CD14-positive monocyte (primary cell): ENCODE measurements around the gene ZMAT2. TPM values are rescaled to one million over a fixed set of nuclear protein-coding genes. Genes with fewer than 3 reads are reported as not detected.
A peak's percentile ranks its signal among the peaks of the same experiment; 100 is the strongest.

Source experiments
- DNase-seq, 3 donors: peaks; one replicate each; pipeline ENCODE4 v3.0.0-alpha.2; 2011 to 2022
- H2AFZ ChIP-seq: 2 replicates; pipeline ENCODE4 v1.6.0; 2012; ENCODE audit warnings: mild to moderate bottlenecking, low read depth, low read length, inconsistent platforms; ENCODE audit not compliant: insufficient read depth, poor library complexity, severe bottlenecking
- H3K27ac ChIP-seq, 2 donors: 1 replicate in 1 of 2; 2 replicates in 1 of 2; pipeline ENCODE4 v1.5.1; 2012 to 2013; ENCODE audit warnings: low read length in 2 of 2, control low read depth in 1 of 2, inconsistent platforms in 1 of 2, low read depth in 1 of 2, mild to moderate bottlenecking in 1 of 2
- H3K27me3 ChIP-seq, 2 donors: one replicate each; pipeline versions ENCODE4 v1.6.0 to v1.6.1; 2011 to 2013; ENCODE audit warnings: low read length in 2 of 2; ENCODE audit not compliant: control insufficient read depth in 2 of 2, insufficient read depth in 2 of 2
- H3K36me3 ChIP-seq, 2 donors: replicated peaks in 1 of 2; 1 replicate in 1 of 2; 2 replicates in 1 of 2; pipeline versions ENCODE4 v1.5.1 to v1.6.1; 2012 to 2013; ENCODE audit warnings: low read length in 2 of 2, control low read depth in 1 of 2, inconsistent platforms in 1 of 2, mild to moderate bottlenecking in 1 of 2; ENCODE audit not compliant: insufficient read depth in 2 of 2, control insufficient read depth in 1 of 2
- H3K4me1 ChIP-seq, 2 donors: 1 replicate in 1 of 2; 2 replicates in 1 of 2; pipeline versions ENCODE4 v1.5.1 to v1.6.1; 2012 to 2013; ENCODE audit warnings: low read length in 2 of 2, control low read depth in 1 of 2, inconsistent platforms in 1 of 2, mild to moderate bottlenecking in 1 of 2, moderate library complexity in 1 of 2; ENCODE audit not compliant: insufficient read depth in 2 of 2, control insufficient read depth in 1 of 2
- H3K4me2 ChIP-seq: replicated peaks from 2 replicates; pipeline ENCODE3; 2012; ENCODE audit warnings: low read length, moderate library complexity, mild to moderate bottlenecking; ENCODE audit not compliant: poor library complexity, severe bottlenecking; ENCODE audit errors: extremely low read depth
- H3K4me3 ChIP-seq, 3 experiments: fragments of 200-600 bp in 1 of 3; sonication (generic) in 1 of 3; replicated peaks in 1 of 3; 1 replicate in 2 of 3; 2 replicates in 1 of 3; pipeline ENCODE4 v1.5.1; 2011 to 2013; ENCODE audit warnings: low read length in 3 of 3, mild to moderate bottlenecking in 3 of 3, control low read depth in 2 of 3, low read depth in 2 of 3, inconsistent platforms in 1 of 3, moderate library complexity in 1 of 3
- H3K79me2 ChIP-seq: 2 replicates; pipeline ENCODE4 v1.6.0; 2012; ENCODE audit warnings: mild to moderate bottlenecking, control low read depth, inconsistent platforms, low read length, moderate library complexity; ENCODE audit not compliant: insufficient read depth
- H3K9ac ChIP-seq: 2 replicates; pipeline ENCODE4 v1.6.0; 2017; ENCODE audit warnings: low read length, mild to moderate bottlenecking; ENCODE audit not compliant: insufficient read depth, poor library complexity, severe bottlenecking
- H3K9me3 ChIP-seq, 2 donors: replicated peaks in 1 of 2; 1 replicate in 1 of 2; 2 replicates in 1 of 2; pipeline versions ENCODE4 v1.5.1 to v1.6.1; 2012 to 2013; ENCODE audit warnings: low read length in 2 of 2, control low read depth in 1 of 2; ENCODE audit not compliant: control insufficient read depth in 1 of 2, insufficient read depth in 1 of 2
- H4K20me1 ChIP-seq: 2 replicates; pipeline ENCODE4 v1.6.0; 2012; ENCODE audit warnings: mild to moderate bottlenecking, low read length, control low read depth, moderate library complexity; ENCODE audit not compliant: insufficient read depth
- H3K27ac Mint-ChIP-seq, 7 donors: one replicate each; pipeline ENCODE4 v1.8.0; 2020; ENCODE audit warnings: mild to moderate bottlenecking in 7 of 7, mixed read lengths in 7 of 7, moderate library complexity in 6 of 7, inconsistent platforms in 2 of 7
- H3K27me3 Mint-ChIP-seq, 3 donors: one replicate each; pipeline ENCODE4 v1.8.0; 2021 to 2022; ENCODE audit warnings: low read depth in 3 of 3, mild to moderate bottlenecking in 3 of 3, mixed read lengths in 3 of 3, moderate library complexity in 3 of 3, inconsistent platforms in 1 of 3
- H3K36me3 Mint-ChIP-seq, 2 donors: one replicate each; pipeline ENCODE4 v1.8.0; 2020; ENCODE audit warnings: mixed read lengths in 2 of 2, inconsistent platforms in 1 of 2, mild to moderate bottlenecking in 1 of 2
- H3K4me1 Mint-ChIP-seq: one replicate; pipeline ENCODE4 v1.8.0; 2020; ENCODE audit warnings: mild to moderate bottlenecking, mixed read lengths
- H3K4me3 Mint-ChIP-seq, 2 donors: one replicate each; pipeline ENCODE4 v1.8.0; 2020; ENCODE audit warnings: mild to moderate bottlenecking in 2 of 2, mixed read lengths in 2 of 2, moderate library complexity in 1 of 2
- H3K9me3 Mint-ChIP-seq, 7 donors: one replicate each; pipeline ENCODE4 v1.8.0; 2020 to 2022; ENCODE audit warnings: mixed read lengths in 7 of 7, mild to moderate bottlenecking in 6 of 7, moderate library complexity in 6 of 7, inconsistent platforms in 2 of 7
- CTCF ChIP-seq: fragments of 200-600 bp; IDR thresholded peaks from one replicate; pipeline ENCODE4 v1.8.0; 2022; ENCODE audit warnings: antibody characterized with exemption, mild to moderate bottlenecking
- WGBS: methylation state at CpG from one replicate; pipeline ENCODE4 v1.1.5; 2013; ENCODE audit warnings: missing lambda C conversion rate; ENCODE audit not compliant: insufficient coverage; 5-methylcytosine and 5-hydroxymethylcytosine counted together
- intact Hi-C, 2 donors: fragments of 100-400 bp; cut with micrococcal nuclease; formaldehyde crosslinking; loops; one replicate each; pipeline versions ENCODE4 v1.15.0 to v1.15.1; 2023
- polyA plus RNA-seq, 3 donors: library from polyadenylated mRNA; depleted of rRNA in 1 of 3; unstranded in 2 of 3; stranded (reverse) in 1 of 3; fragments of 300-500 nt in 2 of 3; fragments of >200 nt in 1 of 3; fragmentation: Illumina TruSeq in 2 of 3; gene quantifications; 1 replicate in 2 of 3; 2 replicates in 1 of 3; pipeline ENCODE4 v1.2.3, GENCODE V29; 2012 to 2021

ZMAT2 gene
- polyA plus RNA-seq, 3 donors = 22.5 to 59.5 (median 52.5) TPM

DNA sequence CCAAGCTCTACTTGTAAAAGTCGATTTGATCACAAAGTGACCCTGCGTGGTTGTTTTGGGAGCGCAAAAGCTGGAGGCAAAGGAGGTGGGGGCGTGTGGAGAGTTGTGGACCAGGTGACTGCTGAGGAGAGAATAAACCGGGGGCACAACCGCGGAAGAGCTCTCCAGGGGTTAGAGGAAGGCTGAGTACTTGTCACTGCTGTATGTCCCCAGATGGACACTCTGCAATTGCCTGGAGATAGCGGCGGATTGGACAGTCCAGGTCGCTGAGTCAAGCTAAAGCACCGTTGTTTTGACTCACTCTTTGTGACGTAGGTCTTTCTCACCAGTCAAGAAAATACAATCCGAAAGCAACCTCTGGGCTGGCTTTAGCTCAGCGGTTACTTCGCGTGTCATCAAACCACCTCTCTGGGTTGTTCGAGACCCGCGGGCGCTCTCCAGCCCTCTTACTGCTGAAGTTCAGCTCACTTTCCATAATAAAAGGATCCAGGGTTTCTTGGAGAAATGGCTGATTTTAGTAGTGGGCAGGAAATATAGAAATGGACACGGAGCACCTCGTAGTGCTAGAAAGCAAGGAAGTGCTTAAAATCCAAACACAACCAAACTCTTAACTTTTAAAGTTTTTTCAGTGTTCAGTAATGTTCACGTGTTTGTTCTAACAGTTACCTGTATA, 25.7 kb downstream of the ZMAT2 start:
- peaks cover 29 to 56% (median 42%) of the 10 kb centered on the region in 3 donors for H3K27me3 Mint-ChIP-seq
- Histone ChIP-seq H3K27me3 (peaks cover 5 to 36% of the 10 kb centered on the region in 2 donors), H3K79me2 (no peaks in the 10 kb centered on the region), H3K4me1 (no peaks in the 10 kb centered on the region), H3K4me3 (peak overlapping the region in 1 of 3 experiments; percentile 20), H2AFZ (peak overlapping the region; percentile 16), H3K4me2 (peak overlapping the region; percentile 22), H3K27ac (no peak overlapping the region), H3K9me3 (no peaks in the 10 kb centered on the region), H4K20me1 (no peaks in the 10 kb centered on the region), H3K9ac (no peak overlapping the region), H3K36me3 (no peaks in the 10 kb centered on the region)
- H3K27ac Mint-ChIP-seq = peak overlapping the region in 2 of 7 donors; percentile 6 to 79
- intact Hi-C loops = loop anchor here in 1 of 2 donors (10.0 kb wide), 1 partner anchor 351 kb away; no protein-coding TSS in a partner anchor
- peak; percentile 63 to 81 (median 67) for DNase-seq
- H3K4me1 Mint-ChIP-seq = peaks cover 9% of the 10 kb centered on the region
- peak overlapping the region; percentile 54 to 76 for H3K4me3 Mint-ChIP-seq
- no peaks in the 10 kb centered on the region for H3K36me3 Mint-ChIP-seq
- no peak for TF ChIP-seq CTCF
- 14% methylated on average over 16 of the region's 23 CpGs for WGBS
- H3K9me3 Mint-ChIP-seq = peaks cover 0 to 19% (median 10%) of the 10 kb centered on the region in 7 donors

DNA sequence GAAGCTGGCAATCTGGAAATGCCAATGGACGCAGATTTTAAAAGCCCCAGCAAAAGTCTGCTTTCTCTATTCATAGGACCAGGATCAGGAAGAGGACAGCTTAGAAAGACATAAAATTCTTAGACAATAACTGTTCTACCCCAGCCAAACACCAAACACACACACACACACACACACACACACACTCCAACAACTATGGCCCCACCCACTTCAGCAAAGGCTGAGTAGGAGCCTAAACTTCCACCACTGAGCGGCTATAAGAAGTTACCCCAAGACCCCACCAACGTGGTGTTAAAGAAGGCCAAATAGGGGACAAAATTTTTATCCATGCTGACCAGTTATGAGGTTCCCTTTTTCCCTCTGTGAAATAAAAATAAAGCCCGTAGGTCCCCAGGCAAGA, 32.9 kb downstream of the ZMAT2 start:
- Mint-ChIP-seq H3K4me3 (no peak overlapping the region), H3K27ac (no peak overlapping the region), H3K36me3 (no peaks in the 10 kb centered on the region), H3K4me1 (no peaks in the 10 kb centered on the region), H3K9me3 (peaks cover 7 to 20% (median 13%) of the 10 kb centered on the region in 7 donors), H3K27me3 (peaks cover 4 to 13% (median 9%) of the 10 kb centered on the region in 3 donors)
- Histone ChIP-seq H3K9ac (no peak overlapping the region), H3K4me1 (no peaks in the 10 kb centered on the region), H3K27ac (no peak overlapping the region), H4K20me1 (no peaks in the 10 kb centered on the region), H3K27me3 (peaks cover 0 to 13% of the 10 kb centered on the region in 2 donors), H3K36me3 (no peaks in the 10 kb centered on the region), H3K4me2 (no peak overlapping the region), H3K4me3 (no peak overlapping the region), H3K79me2 (no peaks in the 10 kb centered on the region), H3K9me3 (peaks cover 5 to 7% of the 10 kb centered on the region in 2 donors), H2AFZ (no peak overlapping the region)
- intact Hi-C loops = no loop called here
- DNase-seq = no peak
- no peak for TF ChIP-seq CTCF
- WGBS = 100% methylated on average over 1 of the region's 4 CpGs
